SU-DHL-6 (cell line): ENCODE measurements around the gene COL5A1.

ENCODE experiments used
- EZH2phosphoT487 ChIP-seq: fragments of 200-600 bp; sonication (generic), shearing (Covaris generic); conservative IDR thresholded peaks from 2 replicates; pipeline ENCODE4 v1.6.1; 2018; ENCODE audit warnings: mild to moderate bottlenecking, antibody characterized with exemption, low read length, moderate library complexity, mixed read lengths
- TF ChIP-seq, protein P1 (sequence below): fragments of 200-600 bp; sonication (generic); IDR thresholded peaks from one replicate; pipeline ENCODE4 v1.5.1; 2017; ENCODE audit warnings: antibody characterized with exemption, mild to moderate bottlenecking, low read length, moderate library complexity; ENCODE audit not compliant: insufficient read depth, poor library complexity, severe bottlenecking

GRCh38 chr9:134636149-134636507 lies 5.5 kb upstream of the COL5A1 start:
- TF ChIP-seq, protein P1, sequence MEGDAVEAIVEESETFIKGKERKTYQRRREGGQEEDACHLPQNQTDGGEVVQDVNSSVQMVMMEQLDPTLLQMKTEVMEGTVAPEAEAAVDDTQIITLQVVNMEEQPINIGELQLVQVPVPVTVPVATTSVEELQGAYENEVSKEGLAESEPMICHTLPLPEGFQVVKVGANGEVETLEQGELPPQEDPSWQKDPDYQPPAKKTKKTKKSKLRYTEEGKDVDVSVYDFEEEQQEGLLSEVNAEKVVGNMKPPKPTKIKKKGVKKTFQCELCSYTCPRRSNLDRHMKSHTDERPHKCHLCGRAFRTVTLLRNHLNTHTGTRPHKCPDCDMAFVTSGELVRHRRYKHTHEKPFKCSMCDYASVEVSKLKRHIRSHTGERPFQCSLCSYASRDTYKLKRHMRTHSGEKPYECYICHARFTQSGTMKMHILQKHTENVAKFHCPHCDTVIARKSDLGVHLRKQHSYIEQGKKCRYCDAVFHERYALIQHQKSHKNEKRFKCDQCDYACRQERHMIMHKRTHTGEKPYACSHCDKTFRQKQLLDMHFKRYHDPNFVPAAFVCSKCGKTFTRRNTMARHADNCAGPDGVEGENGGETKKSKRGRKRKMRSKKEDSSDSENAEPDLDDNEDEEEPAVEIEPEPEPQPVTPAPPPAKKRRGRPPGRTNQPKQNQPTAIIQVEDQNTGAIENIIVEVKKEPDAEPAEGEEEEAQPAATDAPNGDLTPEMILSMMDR, result no peak
- no peak for TF ChIP-seq EZH2phosphoT487
